ENCODE data around the gene NRBF2. TPM values are rescaled to one million over a fixed set of nuclear protein-coding genes. Genes with fewer than 3 reads are reported as not detected.
"Not testable (repeated sequence)": the region's sequence is repeated elsewhere in the genome, so short reads cannot be mapped to it uniquely, and the experiment has no call there.

NRBF2 gene
- 10 to 100 TPM; 12.2 to 16.6 (median 14.7) TPM for total RNA-seq

- intact Hi-C loops (cut with DNase I) = no loop called here
- peaks cover 14 to 40% (median 30%) of the 10 kb centered on the region in 3 donors for H3K4me1 ChIP-seq
- 0% methylated on average over 16 to 25 of the region's 55 CpGs for WGBS, 2 donors
- H3K36me3 ChIP-seq = peaks cover 0 to 2% (median 0%) of the 10 kb centered on the region in 3 donors
- H3K9me3 ChIP-seq = no peaks in the 10 kb centered on the region
- peak within 1 kb of the TSS; percentile 94 to 97 (median 95) for H3K27ac ChIP-seq
- H3K27me3 ChIP-seq = no peaks in the 10 kb centered on the region
- DNase-seq = peak; percentile 88
- TF ChIP-seq CTCF (IDR thresholded peaks at IDR 0.05) (peak in 2 of 6 experiments; percentile 11 to 18), POLR2A (IDR thresholded peaks at IDR 0.05) (peak in 3 of 4 donors; percentile 95 to 99 (median 96))
- peak within 1 kb of the TSS; percentile 79 to 94 (median 94) for H3K4me3 ChIP-seq
Observed at GRCh38 chr10:63133056-63133820, at the start of gene NRBF2. NRBF2 (plus strand) TSS chr10:63133328; CDS start chr10:63133471, 143 bp downstream.

GRCh38 chr10:63083406-63083805 is 49.7 kb upstream of the NRBF2 start:
- H3K4me3 ChIP-seq; H3K27ac ChIP-seq; H3K4me1 ChIP-seq; H3K9me3 ChIP-seq; H3K27me3 ChIP-seq; intact Hi-C loops (cut with DNase I); H3K36me3 ChIP-seq; DNase-seq: not testable (repeated sequence)
- 90 to 92% methylated on average over 13 to 14 of the region's 14 CpGs for WGBS, 2 donors

GRCh38 chr10:63083904-63084689 is 49.0 kb upstream of the NRBF2 start:
- Histone ChIP-seq H3K4me3 (no peak overlapping the region), H3K27ac (no peak overlapping the region), H3K9me3 (no peaks in the 10 kb centered on the region), H3K27me3 (peaks cover 0 to 1% (median 0%) of the 10 kb centered on the region in 4 donors), H3K36me3 (no peaks in the 10 kb centered on the region), H3K4me1 (peaks cover 0 to 9% (median 0%) of the 10 kb centered on the region in 3 donors)
- DNase-seq = no peak
- WGBS, 2 donors = 15% methylated on average over 7 of the region's 7 CpGs
- intact Hi-C loops (cut with DNase I) = no loop called here
- peak; percentile 33 to 71 (median 60) for TF ChIP-seq CTCF (IDR thresholded peaks at IDR 0.05)
- TF ChIP-seq POLR2A (IDR thresholded peaks at IDR 0.05) = no peak

GRCh38 chr10:63084690-63085382 is 48.3 kb upstream of the NRBF2 start:
- H3K4me3 ChIP-seq = no peak overlapping the region
- intact Hi-C loops (cut with DNase I) = no loop called here
- H3K4me1 ChIP-seq = peaks cover 0 to 9% (median 0%) of the 10 kb centered on the region in 3 donors
- no peak overlapping the region for H3K27ac ChIP-seq
- TF ChIP-seq CTCF (IDR thresholded peaks at IDR 0.05) (no peak), POLR2A (IDR thresholded peaks at IDR 0.05) (no peak)
- no peaks in the 10 kb centered on the region for H3K9me3 ChIP-seq
- 57 to 62% methylated on average over 4 of the region's 4 CpGs for WGBS, 2 donors
- H3K27me3 ChIP-seq = peaks cover 0 to 5% (median 0%) of the 10 kb centered on the region in 4 donors
- no peak for DNase-seq
- H3K36me3 ChIP-seq = no peaks in the 10 kb centered on the region

- TF ChIP-seq CTCF (IDR thresholded peaks at IDR 0.05) (peak in 1 of 6 experiments; percentile 24), POLR2A (IDR thresholded peaks at IDR 0.05) (no peak)
- Histone ChIP-seq H3K4me1 (no peaks in the 10 kb centered on the region), H3K36me3 (no peaks in the 10 kb centered on the region), H3K27ac (no peak overlapping the region), H3K4me3 (no peak overlapping the region), H3K27me3 (peaks cover 0 to 5% (median 0%) of the 10 kb centered on the region in 4 donors), H3K9me3 (no peaks in the 10 kb centered on the region)
- WGBS, 2 donors = 21 to 64% methylated on average over 2 of the region's 2 CpGs
- DNase-seq = no peak
- intact Hi-C loops (cut with DNase I) = no loop called here
Observed at GRCh38 chr10:63093227-63093626, 39.9 kb upstream of the NRBF2 start.
